ENCODE results near the gene TMEM79. TPM values are rescaled to one million over a fixed set of nuclear protein-coding genes. Genes with fewer than 3 reads are reported as not detected.
A peak's percentile ranks its signal among the peaks of the same experiment; 100 is the strongest.

The TMEM79 gene
- total RNA-seq, 2 experiments from 2014 or later: 10.2 to 10.5 TPM

DNA sequence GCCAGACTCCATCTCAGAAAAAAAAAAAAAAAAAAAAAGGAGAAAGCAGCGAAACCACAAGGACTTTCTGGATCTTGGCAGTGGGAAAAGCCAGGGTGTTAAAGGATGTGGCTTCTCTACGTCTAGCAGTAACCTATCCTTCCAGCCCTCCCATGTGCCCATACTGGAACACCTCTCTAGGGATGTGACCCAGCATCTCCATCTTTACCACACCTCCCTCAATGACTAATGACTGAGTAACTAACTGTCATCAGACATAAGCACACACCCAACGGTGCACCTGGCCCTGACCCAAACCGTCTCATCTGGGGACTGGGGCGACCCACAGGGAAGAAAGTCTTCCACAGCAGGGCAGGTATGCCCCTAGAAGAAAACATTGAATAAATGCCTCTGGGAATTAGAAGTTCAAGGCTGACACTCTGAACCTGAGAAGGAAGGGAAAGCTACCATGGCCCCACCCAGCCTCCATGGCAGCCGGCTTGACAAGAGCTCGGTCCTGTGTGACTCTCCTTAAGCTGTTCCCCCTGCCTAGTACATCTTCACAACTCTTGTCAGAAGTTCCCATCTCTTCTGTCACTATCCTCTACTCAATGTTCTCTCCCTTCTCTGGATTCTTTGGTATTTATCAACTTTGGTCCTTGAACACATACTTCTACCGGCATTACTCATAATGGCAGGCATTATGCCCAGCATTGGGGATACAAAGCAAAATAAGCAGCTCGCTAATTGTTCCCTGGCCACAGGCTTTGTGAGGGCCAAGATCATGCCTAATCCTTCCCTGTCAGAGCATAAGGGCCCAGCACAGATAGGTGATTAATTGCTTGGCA is 21.5 kb upstream of the TMEM79 start:
- no peak for DNase-seq
- Mint-ChIP-seq H3K9me3 (ENCODE audit: low read depth) (no peaks in the 10 kb centered on the region), H3K4me3 (no peak overlapping the region), H3K27me3 (no peaks in the 10 kb centered on the region), H3K4me1 (peaks cover 9% of the 10 kb centered on the region), H3K36me3 (ENCODE audit: low read depth) (peaks cover 83% of the 10 kb centered on the region), H3K27ac (no peak overlapping the region)
- ATAC-seq: peak; percentile 83
- ChIA-PET CTCF (no interaction called here), POLR2A (interaction anchor here (1.1 kb wide), 1 partner anchor 11 kb away, joined by 3 read pairs; no protein-coding TSS in a partner anchor)
- intact Hi-C loops (cut with DNase I, micrococcal nuclease): no loop called here

DNA sequence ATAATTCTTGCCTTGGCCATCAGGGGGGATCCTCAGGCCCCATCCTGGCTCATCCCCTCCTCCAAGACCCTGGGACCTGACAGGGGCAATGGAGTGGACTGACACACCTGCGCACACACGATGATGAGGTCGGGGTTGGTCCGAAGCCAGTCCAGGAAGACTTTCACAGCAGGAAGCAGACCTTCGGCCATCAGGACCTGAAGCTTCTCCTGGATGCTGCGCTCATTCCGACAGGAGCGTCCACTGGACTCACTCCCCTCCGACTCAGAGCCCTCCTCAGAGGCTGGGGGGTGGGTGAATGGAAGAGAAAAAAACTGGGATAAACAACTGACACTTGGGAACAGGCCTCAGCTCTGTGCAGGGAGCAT is 20.9 kb upstream of the TMEM79 start:
- H3K27ac Mint-ChIP-seq: no peak overlapping the region
- ChIA-PET CTCF (no interaction called here), POLR2A (interaction anchor here (1.1 kb wide), 1 partner anchor 10 kb away, joined by 3 read pairs; no protein-coding TSS in a partner anchor)
- no peak for ATAC-seq
- H3K9me3 Mint-ChIP-seq (ENCODE audit: low read depth): no peaks in the 10 kb centered on the region
- no peaks in the 10 kb centered on the region for H3K27me3 Mint-ChIP-seq
- H3K4me1 Mint-ChIP-seq: peaks cover 9% of the 10 kb centered on the region
- intact Hi-C loops (cut with DNase I, micrococcal nuclease): no loop called here
- no peak overlapping the region for H3K4me3 Mint-ChIP-seq
- DNase-seq: no peak
- H3K36me3 Mint-ChIP-seq (ENCODE audit: low read depth): peaks cover 81% of the 10 kb centered on the region

DNA sequence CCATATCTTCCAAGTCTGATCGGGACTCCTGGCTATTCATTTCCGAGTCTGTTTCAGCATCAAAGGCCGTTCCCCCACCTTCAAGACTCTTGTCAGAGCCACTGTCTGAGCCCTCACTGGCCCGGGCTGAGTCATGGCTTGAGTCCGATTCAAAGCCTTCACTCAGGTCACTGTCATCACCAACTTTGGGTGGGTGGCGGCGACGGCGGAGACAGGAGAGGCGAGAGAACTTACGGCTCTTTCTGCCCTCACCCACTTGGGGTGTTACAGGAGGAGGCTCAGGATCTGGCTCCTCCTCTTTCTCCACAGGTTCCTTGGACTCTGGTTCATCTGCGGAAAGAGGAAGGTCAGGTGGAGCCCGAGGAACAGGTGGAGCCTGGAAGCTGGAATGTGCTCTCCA is 18.1 kb upstream of the TMEM79 start:
- POLR2A ChIA-PET: no interaction called here
- ATAC-seq: no peak
- peaks cover 69% of the 10 kb centered on the region for H3K36me3 Mint-ChIP-seq (ENCODE audit: low read depth)
- H3K27ac Mint-ChIP-seq: no peak overlapping the region
- H3K27me3 Mint-ChIP-seq: no peaks in the 10 kb centered on the region
- no peak for DNase-seq
- CTCF ChIA-PET: no interaction called here
- intact Hi-C loops (cut with DNase I, micrococcal nuclease): no loop called here
- H3K4me3 Mint-ChIP-seq: no peak overlapping the region
- H3K4me1 Mint-ChIP-seq: peaks cover 9% of the 10 kb centered on the region
- no peaks in the 10 kb centered on the region for H3K9me3 Mint-ChIP-seq (ENCODE audit: low read depth)

DNA sequence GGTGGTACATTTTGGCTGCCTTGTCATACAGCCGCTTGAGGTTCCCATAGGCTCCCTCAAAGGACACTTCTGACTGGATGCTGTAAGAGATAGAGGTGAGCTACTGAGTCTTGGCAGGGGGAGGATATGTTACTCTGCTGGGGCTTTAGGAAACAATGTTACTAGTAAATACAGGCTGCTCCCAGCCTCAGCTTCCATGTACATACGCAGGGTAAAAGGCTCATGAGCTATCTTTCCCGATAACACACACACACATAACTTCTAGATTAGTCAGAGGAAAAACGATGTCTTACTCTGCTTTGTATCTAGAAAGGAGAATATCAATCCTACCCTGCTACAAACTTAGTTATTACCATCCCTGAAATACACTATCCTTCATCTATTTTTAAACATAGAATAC is 15.8 kb upstream of the TMEM79 start:
- Mint-ChIP-seq H3K27me3 (no peaks in the 10 kb centered on the region), H3K4me3 (no peak overlapping the region), H3K9me3 (ENCODE audit: low read depth) (no peaks in the 10 kb centered on the region), H3K36me3 (ENCODE audit: low read depth) (peaks cover 73% of the 10 kb centered on the region), H3K27ac (no peak overlapping the region), H3K4me1 (peaks cover 2% of the 10 kb centered on the region)
- ChIA-PET CTCF (interaction anchor here (1.0 kb wide), 1 partner anchor 173 kb away, joined by 3 read pairs; no protein-coding TSS in a partner anchor), POLR2A (interaction anchor here (0.6 kb wide), 1 partner anchor 69 kb away, joined by 3 read pairs; the partner anchor contains the start of gene CCT3)
- intact Hi-C loops (cut with DNase I, micrococcal nuclease): no loop called here
- no peak for DNase-seq
- ATAC-seq: no peak

DNA sequence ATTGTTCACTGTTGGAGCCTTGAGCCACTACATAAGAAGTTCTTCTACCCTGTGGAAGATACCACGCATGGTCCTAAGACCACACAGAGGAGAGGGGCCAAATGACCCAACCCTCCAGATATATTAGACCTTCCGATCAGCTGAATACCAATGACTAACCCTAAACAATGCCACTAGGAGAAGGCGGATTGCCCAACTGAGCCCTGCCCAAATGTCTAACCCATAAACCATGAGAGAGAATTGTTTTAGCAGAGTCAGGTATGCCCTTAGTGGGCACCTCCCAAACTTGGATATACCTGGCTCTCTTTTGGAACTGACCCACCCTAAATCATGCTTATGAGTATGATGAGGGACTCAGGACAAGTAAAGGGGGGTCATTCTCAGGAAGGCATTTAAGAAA is 13.8 kb upstream of the TMEM79 start:
- ATAC-seq (no peak), DNase-seq (no peak)
- intact Hi-C loops (cut with DNase I, micrococcal nuclease): loop anchor here in 1 of 2 experiments (5.0 kb wide), 1 partner anchor 348 kb away; no protein-coding TSS in a partner anchor
- ChIA-PET CTCF (interaction anchor here (1.0 to 2.1 kb wide), 2 partner anchors 10 to 45 kb away, joined by 3 to 9 read pairs; no protein-coding TSS in a partner anchor), POLR2A (no interaction called here)
- Mint-ChIP-seq H3K4me1 (no peaks in the 10 kb centered on the region), H3K9me3 (ENCODE audit: low read depth) (no peaks in the 10 kb centered on the region), H3K27ac (no peak overlapping the region), H3K36me3 (ENCODE audit: low read depth) (peaks cover 73% of the 10 kb centered on the region), H3K4me3 (no peak overlapping the region), H3K27me3 (no peaks in the 10 kb centered on the region)

DNA sequence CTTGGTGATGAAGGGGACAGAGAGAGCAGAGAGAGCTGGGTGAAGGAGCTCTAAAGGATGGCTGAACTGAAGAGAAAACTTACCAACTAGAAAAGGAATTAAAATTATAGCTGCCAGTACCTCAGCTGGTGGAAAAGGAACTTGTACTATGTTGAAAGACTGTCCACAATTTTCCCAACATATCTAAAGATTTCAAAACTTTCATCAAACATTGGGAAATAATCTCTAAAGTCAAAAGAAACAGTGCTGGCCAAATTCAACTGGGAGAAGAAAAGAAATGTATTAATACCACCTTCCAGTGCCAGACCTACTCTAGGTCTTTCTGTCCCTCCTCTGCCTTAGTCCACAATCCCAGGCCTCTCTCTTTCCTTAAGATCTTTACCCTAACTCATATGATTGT is 7.6 kb upstream of the TMEM79 start:
- ChIA-PET CTCF (interaction anchor here (0.8 kb wide), 1 partner anchor 98 kb away, joined by 4 read pairs; no protein-coding TSS in a partner anchor), POLR2A (interaction anchor here (0.6 kb wide), 1 partner anchor 33 kb away, joined by 3 read pairs; no protein-coding TSS in a partner anchor)
- Mint-ChIP-seq H3K36me3 (ENCODE audit: low read depth) (peaks cover 74% of the 10 kb centered on the region), H3K4me1 (peaks cover 17% of the 10 kb centered on the region), H3K9me3 (ENCODE audit: low read depth) (no peaks in the 10 kb centered on the region), H3K4me3 (no peak overlapping the region), H3K27ac (no peak overlapping the region), H3K27me3 (no peaks in the 10 kb centered on the region)
- intact Hi-C loops (cut with DNase I, micrococcal nuclease): no loop called here
- DNase-seq: no peak
- no peak for ATAC-seq

DNA sequence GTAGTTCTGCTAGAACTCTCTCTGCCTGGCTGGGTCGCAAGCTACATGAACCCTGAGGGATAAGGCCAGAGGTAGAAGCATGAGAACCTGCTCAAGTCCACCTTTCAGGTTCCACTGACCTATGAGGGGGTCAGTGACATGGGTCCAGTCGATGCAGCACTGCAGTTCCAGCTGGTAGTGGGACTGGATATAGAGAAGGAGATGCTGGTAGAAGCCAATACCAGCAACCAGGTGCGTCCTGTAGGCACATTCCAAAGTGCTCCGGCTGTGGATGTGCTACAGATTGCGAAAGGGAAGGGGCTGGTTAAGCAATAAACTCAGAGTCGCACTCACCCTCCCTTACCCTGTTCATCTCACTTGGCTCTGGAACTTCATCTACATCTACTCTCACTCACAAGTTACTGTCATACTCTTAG is 7.2 kb upstream of the TMEM79 start:
- POLR2A ChIA-PET: interaction anchor here (0.6 kb wide), 1 partner anchor 33 kb away, joined by 3 read pairs; no protein-coding TSS in a partner anchor
- H3K4me3 Mint-ChIP-seq: no peak overlapping the region

DNA sequence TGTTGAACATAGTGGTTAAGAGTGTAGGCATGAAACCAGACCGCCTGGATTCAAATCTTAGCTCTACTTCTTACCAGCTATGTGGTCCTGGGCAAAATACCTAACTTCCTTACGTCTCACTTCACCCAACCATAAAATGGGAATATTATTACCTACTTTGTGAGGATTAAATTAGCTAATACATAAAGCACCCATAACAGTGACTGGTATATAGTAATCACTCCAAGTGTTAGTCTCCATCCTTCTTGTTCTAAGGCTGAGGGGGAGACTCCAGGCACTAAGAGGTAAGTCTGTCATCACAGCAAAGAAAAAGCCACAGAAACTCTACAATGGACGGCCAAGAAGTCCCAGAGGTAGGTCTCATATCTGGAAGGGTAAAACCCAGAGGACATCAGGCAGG is 4.3 kb upstream of the TMEM79 start:
- DNase-seq: no peak
- no peak for ATAC-seq
- Mint-ChIP-seq H3K27ac (no peak overlapping the region), H3K36me3 (ENCODE audit: low read depth) (peaks cover 52% of the 10 kb centered on the region), H3K4me3 (no peak overlapping the region), H3K4me1 (peaks cover 29% of the 10 kb centered on the region), H3K27me3 (no peaks in the 10 kb centered on the region), H3K9me3 (ENCODE audit: low read depth) (no peaks in the 10 kb centered on the region)
- POLR2A ChIA-PET: interaction anchor here (0.5 to 1.0 kb wide), 4 partner anchors 33 to 1667 kb away, joined by 3 to 5 read pairs (median 4); partner anchors contain the start of gene PMF1
- CTCF ChIA-PET: interaction anchor here (1.0 to 2.4 kb wide), 5 partner anchors 9 to 189 kb away, joined by 4 to 9 read pairs (median 4); no protein-coding TSS in a partner anchor
- intact Hi-C loops (cut with DNase I, micrococcal nuclease): loop anchor here in 1 of 2 experiments (5.0 kb wide), 2 partner anchors 53 to 88 kb away; partner anchors contain the start of gene SLC25A44

More for the DNA sequence above, 7.2 kb upstream of the TMEM79 start:
- CTCF ChIA-PET: interaction anchor here (0.8 kb wide), 1 partner anchor 98 kb away, joined by 4 read pairs; no protein-coding TSS in a partner anchor
- intact Hi-C loops (cut with DNase I, micrococcal nuclease): no loop called here
- Mint-ChIP-seq H3K27ac (no peak overlapping the region), H3K4me1 (peaks cover 18% of the 10 kb centered on the region), H3K27me3 (no peaks in the 10 kb centered on the region), H3K9me3 (ENCODE audit: low read depth) (no peaks in the 10 kb centered on the region), H3K36me3 (ENCODE audit: low read depth) (peaks cover 71% of the 10 kb centered on the region)
- no peak for DNase-seq
- ATAC-seq: no peak

DNA sequence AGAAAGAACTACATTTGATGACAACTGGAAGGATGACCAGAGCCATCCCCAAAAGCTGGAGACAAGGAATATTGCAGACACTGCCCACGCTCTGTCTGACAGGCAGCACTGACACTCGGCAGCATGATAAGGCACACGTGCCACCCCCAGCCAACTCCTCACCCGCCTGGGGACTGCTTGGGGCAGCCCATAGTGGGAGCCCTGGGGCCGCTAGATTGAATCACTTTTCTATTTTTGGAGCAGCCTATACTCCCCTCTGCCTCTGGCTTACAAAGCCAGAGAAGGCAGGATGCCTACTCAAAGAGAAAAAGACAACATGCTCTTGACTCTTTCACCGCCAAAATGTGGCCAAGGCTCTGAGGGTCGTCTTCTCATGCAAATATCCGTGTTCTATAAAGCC is 2.8 kb upstream of the TMEM79 start:
- ATAC-seq: peak; percentile 69
- intact Hi-C loops (cut with DNase I, micrococcal nuclease): loop anchor here in 1 of 2 experiments (5.0 kb wide), 2 partner anchors 54 to 89 kb away; partner anchors contain the start of gene SLC25A44
- peak overlapping the region; percentile 92 for H3K27ac Mint-ChIP-seq
- H3K9me3 Mint-ChIP-seq (ENCODE audit: low read depth): no peaks in the 10 kb centered on the region
- peaks cover 41% of the 10 kb centered on the region for H3K36me3 Mint-ChIP-seq (ENCODE audit: low read depth)
- peaks cover 29% of the 10 kb centered on the region for H3K4me1 Mint-ChIP-seq
- no peaks in the 10 kb centered on the region for H3K27me3 Mint-ChIP-seq
- DNase-seq: peak; percentile 84
- CTCF ChIA-PET: interaction anchor here (0.5 to 2.4 kb wide), 9 partner anchors 10 to 203 kb away, joined by 3 to 9 read pairs (median 3); no protein-coding TSS in a partner anchor
- POLR2A ChIA-PET: interaction anchor here (0.6 to 1.0 kb wide), 4 partner anchors 9 to 99 kb away, joined by 3 to 4 read pairs (median 3); partner anchors contain the start of gene PMF1
- H3K4me3 Mint-ChIP-seq: peak overlapping the region; percentile 96

DNA sequence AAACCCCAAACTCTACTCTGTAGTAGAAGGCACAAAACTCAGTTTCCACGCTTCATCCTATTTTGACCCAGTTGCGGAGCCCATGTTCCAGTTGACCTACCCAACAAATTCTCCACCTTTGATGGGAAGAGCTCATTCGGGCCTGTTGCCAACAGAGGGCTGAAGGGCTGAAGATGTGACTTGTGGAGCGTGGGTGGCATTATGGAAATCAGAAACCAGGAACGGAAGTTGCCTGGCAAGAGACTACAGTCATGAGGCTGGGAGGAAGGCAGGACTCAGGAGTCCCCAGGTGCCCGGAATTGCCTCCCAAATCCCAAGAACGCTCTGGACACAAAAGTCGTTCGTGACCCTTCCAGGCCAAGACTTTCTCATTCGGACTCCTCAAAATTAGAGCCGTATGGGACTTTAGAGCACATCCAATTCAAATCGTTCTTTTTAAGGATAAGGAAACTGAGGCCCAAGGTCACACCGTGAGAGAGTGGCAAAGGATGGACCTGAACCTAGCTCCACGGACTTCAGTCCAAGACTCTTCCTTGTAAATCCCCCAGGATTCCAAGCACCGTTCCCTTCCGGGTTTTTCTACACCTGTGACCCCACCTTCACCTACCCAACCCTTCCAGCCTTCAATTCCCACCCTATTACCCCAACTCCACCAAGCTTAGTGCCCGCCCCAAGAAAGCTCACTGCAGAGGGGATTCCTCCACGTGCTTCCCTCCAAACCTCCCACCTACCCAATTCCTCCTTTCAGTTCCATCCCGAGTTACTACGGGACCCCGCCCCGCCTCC is 2.2 kb upstream of the TMEM79 start:
- no peaks in the 10 kb centered on the region for H3K9me3 Mint-ChIP-seq (ENCODE audit: low read depth)
- peak; percentile 4 for ATAC-seq
- peak overlapping the region; percentile 92 for H3K27ac Mint-ChIP-seq
- intact Hi-C loops (cut with DNase I, micrococcal nuclease): loop anchor here (1.0 to 5.0 kb wide), 19 partner anchors 13 to 485 kb away; partner anchors contain the start of genes CCT3 (in 2 of the 2), SLC25A44 (in 2 of the 2), TSACC (in 2 of the 2) and ARHGEF2 (in 1 of the 2)
- POLR2A ChIA-PET: interaction anchor here (0.6 to 1.7 kb wide), 13 partner anchors 10 to 544 kb away, joined by 3 to 8 read pairs (median 3); partner anchors contain the start of genes GLMP and PMF1
- DNase-seq: peak; percentile 62
- peaks cover 29% of the 10 kb centered on the region for H3K4me1 Mint-ChIP-seq
- H3K4me3 Mint-ChIP-seq: peak overlapping the region; percentile 96
- CTCF ChIA-PET: interaction anchor here (0.5 to 2.0 kb wide), 15 partner anchors 15 to 228 kb away, joined by 3 to 14 read pairs (median 3); partner anchors contain the start of genes CCT3, LAMTOR2 and PMF1
- no peaks in the 10 kb centered on the region for H3K27me3 Mint-ChIP-seq
- peaks cover 35% of the 10 kb centered on the region for H3K36me3 Mint-ChIP-seq (ENCODE audit: low read depth)
